HTR-8/SVneo (cell line): ENCODE data around the gene CARMIL3.
"Not testable (repeated sequence)": the region's sequence is repeated elsewhere in the genome, so short reads cannot be mapped to it uniquely, and the experiment has no call there.

ENCODE experiments used
- DNase-seq: peaks from one replicate; pipeline ENCODE4 v3.0.0; 2011; ENCODE audit warnings: low spot score, mixed read lengths; ENCODE audit not compliant: insufficient read length
- FAIRE-seq: peaks from 2 replicates; lab custom pipeline; 2011; peaks lifted over from hg19 to GRCh38; lab: Jason Lieb, UNC

The CARMIL3 gene

DNA sequence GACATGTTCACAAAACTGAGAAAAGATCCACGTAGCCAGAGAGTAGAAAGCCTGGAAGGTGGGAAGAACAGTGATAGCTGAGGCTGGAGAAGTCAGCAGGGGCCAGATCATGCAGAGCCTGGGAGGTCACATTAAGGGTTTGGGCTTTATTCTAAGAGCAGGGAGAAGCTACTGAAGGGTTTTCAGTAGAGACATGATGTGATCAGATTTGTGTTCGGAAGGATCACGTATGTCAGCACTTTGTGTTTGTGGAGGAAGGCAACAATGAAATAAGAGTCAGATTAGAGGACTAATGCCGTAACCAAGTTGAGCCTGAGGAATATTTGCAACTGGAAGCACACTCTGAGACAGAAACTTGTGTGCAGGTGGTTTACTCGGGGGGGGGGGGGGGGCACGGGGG, 38.1 kb downstream of the CARMIL3 start:
- DNase-seq (no peak), FAIRE-seq (no peak)

DNA sequence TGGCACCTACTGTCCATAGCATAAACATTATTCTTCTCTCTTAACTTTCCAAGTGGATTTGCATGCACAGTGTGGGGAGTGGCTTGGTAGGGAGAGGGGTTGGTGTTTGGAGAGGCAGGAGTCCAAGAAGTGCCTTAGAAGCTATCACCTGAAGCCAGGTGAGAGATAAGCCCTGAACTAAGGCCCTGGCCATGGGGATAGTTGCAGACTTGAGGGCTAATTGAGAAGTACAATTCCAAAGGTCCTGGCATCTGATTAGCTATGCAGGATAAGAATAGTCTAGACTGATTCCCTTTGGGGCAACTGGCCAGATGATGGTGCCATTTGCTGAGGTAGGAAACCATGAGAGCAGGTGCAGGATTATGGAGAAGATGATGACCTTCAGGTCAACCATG, 40.3 kb downstream of the CARMIL3 start:
- DNase-seq (no peak), FAIRE-seq (no peak)

DNA sequence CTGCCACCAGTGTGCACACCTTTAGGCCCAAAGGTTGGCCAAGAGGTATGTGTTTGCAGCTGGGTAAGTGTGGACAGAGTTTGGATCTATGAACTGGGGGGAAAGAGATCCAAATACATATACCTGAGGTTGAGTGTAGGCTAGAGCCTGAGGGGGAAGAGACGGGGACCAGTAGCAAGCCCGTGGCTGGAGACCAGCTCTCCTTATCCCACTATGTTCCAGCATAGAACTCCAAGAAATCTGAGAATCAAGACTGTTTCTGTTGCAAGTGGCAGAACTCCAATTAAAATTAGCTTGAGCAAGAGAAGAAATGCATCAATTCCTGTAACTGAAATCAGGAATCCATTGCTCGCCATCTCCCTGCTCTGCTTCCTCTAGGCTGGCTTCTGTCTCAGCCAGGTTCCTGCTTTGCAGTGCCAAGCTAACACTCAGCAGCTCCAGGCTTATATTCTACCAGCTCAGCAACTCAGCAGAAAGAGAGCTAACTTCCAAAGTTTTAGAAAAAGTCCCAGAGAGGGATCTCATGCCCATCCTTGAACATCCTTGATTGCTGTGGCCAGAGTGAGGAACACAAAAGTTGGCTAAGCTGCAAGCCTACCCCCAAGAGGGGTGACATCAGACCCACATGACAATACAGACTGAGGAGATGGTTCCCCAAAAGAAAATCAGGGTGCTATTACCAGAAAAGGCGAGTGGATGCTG, 40.8 kb downstream of the CARMIL3 start:
- FAIRE-seq (no peak), DNase-seq (no peak)

DNA sequence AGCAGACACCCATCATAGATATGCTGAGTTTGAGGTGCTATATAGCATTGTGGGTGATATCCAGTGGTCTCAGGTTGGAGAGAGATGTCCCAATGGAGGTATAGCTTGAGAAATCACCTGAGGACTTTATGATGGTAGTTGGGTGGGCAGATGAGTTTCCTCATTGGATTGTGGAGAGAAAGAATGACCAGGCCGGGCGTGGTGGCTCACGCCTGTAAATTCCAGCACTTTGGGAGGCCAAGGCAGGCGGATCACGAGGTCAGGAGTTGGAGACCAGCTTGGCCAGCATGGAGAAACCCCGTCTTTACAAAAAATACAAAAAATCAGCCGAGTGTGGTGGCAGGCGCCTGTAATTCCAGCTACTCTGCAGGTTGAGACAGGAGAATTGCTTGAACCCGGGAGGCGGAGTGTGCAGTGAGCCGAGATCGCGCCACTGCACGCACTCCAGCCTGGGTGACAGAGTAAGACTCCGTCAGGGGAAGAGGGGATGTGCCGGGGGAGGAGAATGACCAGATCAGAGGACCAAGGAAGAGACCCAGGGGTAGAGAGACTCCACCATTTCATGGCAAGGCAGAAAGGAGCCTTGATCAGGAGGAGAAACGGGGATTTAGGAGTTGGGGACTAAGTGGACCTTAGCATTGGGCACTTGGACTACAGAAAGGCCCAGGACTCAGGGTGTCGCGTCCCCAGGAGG, 41.5 kb downstream of the CARMIL3 start:
- no peak for FAIRE-seq
- DNase-seq, result no peak

DNA sequence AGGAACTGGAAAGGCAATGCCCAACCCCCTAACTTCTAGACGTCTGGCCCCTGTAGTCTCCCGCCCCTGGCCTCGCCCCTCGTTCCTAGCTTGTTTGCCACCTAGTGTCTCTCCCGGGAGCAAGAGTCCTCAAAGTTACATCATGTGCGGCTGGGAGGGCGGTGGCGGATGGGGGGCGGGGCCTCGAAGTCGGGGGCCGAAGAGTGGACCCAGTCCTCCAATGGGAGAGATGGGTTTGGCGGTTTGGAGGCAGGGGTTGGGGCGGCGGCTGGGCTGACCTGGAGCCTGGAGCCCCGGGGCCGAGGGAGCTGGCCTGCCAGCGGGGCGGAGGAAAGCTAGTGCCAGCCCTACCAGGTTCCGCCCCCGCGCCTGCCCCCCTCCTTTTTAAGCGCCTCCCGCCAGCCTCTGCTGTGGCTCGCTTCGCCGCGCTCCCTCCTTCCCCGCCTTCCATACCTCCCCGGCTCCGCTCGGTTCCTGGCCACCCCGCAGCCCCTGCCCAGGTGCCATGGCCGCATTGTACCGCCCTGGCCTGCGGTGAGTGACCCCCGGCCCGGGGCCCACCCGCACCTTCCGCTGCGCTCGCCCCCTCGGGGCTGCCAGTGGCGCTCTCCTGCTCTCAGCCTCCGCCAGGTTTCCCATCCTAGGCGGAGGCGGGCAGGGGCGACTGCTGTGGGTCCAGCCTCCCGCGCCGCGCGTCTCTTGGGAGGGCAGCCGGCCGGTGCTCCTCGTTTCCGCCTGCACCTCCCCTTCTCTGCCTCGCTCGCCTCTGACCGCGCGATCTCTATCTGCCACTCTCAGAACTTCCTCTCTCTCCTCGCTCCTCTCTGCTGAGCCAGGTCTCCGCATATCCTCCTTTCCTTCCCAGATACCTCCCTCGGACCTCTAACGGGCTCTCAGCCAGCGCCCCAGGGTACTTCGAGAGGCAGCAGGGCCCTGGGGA, 42.4 kb downstream of the CARMIL3 start, which contains the start of gene PCK2:
Gene PCK2, plus strand, starts transcription at position 411 of the 940 bp plus-strand sequence. Its CDS starts 95 bp downstream, at position 506.
- DNase-seq (peak; percentile 89), FAIRE-seq (no peak)

DNA sequence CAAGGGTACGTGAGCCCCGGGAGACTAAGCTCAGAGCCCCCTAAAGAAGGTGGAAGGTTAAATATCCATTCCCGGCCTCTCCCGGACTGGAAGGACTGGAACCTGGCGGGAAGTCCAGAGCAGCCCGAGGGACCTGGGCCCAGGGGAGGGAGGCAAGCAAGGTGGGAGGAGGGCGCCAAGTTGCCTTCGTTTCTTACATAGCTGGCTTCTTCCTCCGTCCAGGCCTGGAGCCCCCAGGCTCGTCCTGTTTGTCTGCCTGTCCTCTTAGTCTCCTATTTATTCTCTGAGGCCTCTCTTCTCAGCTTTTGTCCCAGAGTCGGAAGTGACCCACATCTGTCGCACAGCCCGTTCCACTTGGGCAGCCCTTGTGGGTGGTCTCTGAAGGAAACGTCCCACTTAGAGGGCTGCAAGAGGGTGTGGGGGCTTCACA, 43.0 kb downstream of the CARMIL3 start:
- DNase-seq (no peak), FAIRE-seq (no peak)

DNA sequence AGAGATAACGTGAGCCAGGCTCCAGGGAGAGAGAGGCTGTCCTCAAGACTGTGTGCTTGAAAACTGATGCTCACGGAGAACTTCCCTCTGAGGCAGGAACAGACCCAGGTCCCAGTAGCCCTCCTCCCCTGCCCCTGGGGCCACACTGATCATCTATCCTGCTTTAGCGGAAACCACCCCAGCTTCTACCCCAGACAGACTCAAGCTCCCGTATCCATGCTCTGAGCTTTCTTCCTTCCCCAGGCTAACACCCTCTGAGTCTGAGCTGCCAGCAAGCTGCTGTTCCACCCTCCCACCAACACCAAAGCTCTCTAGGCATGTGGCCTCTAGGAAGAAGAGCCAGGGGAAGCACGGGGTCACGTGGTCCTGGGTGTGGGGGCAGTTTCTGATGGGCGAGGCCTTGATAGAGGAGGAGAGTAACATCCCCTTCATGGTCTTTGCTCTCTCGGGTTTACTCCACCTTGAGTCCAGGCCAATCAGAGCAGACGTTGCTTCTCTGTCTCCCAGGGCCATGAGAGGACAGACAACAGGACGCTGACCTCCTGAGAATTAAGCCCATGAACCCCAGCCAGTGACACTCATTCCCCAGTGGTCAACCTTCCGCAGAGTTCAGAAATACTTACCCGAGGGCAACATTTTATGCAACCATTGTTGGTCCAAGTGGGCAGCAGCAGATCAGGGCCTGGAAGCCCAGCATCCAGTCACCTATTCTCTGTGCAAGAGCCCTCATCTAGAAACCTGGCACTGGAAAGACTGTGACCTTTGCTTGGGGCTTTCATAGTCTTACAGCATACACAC, 43.7 kb downstream of the CARMIL3 start:
- DNase-seq, result no peak
- no peak for FAIRE-seq

DNA sequence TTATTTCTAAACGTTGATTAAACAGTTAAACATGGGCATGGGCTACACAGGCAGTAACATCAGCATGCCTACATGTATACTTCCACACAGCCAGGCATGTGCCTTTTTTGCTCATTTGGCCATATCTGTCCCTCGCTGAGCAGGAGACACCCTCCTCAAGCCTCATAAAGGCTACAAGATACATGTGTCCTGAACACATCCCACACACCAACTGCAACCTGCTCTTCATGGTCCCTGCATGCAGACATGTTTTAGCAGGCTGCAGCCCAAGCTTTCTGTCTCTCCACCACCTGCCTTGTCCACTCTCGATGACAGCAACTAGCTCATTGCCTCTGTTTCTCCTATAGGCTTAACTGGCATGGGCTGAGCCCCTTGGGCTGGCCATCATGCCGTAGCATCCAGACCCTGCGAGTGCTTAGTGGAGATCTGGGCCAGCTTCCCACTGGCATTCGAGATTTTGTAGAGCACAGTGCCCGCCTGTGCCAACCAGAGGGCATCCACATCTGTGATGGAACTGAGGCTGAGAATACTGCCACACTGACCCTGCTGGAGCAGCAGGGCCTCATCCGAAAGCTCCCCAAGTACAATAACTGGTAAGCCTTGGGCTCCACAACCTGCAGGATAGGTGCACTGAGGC, 44.9 kb downstream of the CARMIL3 start:
- DNase-seq, result no peak
- FAIRE-seq, result no peak

DNA sequence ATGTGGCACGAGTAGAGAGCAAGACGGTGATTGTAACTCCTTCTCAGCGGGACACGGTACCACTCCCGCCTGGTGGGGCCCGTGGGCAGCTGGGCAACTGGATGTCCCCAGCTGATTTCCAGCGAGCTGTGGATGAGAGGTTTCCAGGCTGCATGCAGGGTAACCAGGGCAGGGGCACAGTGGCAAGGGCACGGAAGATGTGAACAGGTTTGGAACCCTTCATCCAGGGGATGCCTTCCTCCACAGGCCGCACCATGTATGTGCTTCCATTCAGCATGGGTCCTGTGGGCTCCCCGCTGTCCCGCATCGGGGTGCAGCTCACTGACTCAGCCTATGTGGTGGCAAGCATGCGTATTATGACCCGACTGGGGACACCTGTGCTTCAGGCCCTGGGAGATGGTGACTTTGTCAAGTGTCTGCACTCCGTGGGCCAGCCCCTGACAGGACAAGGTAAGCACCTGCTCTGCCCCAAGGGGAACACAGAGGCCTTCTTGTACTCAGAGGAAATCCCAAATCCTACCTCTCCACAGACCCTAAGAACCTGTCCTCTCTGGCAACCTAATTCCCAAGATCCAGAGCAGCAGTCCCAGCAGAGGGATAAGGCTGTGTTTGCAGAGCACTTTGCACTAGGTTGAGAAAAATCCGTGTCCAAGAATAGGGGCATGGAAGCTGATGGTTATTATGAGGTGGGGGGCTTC, 46.6 kb downstream of the CARMIL3 start:
- FAIRE-seq (no peak), DNase-seq (no peak)

DNA sequence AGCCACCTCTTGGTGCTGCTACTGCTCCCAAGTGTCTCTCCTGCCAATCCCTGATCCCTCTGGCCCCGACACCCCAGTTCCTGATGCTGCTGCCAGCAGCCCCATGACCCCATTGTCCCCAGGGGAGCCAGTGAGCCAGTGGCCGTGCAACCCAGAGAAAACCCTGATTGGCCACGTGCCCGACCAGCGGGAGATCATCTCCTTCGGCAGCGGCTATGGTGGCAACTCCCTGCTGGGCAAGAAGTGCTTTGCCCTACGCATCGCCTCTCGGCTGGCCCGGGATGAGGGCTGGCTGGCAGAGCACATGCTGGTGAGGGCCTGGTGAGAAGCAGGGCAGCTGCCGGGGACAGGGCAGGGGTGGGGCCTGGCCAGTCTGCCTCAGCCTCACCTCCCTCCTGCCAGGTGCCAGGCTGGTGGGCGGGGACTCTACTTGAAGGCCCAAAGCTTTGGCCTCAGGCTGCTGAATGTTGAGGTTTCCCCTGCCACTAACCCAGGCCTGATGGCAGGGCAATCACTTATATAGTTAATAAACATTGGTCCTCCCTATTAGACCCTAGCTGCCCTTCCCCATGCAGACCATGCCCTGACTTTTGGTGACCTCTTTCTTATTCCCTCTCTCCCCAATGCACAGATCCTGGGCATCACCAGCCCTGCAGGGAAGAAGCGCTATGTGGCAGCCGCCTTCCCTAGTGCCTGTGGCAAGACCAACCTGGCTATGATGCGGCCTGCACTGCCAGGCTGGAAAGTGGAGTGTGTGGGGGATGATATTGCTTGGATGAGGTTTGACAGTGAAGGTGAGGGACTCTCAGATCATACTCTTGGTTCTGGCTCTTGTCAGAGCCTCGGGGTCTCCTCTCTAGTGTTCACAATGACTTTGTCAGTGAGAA, 47.4 kb downstream of the CARMIL3 start:
- FAIRE-seq (no peak), DNase-seq (no peak)

DNA sequence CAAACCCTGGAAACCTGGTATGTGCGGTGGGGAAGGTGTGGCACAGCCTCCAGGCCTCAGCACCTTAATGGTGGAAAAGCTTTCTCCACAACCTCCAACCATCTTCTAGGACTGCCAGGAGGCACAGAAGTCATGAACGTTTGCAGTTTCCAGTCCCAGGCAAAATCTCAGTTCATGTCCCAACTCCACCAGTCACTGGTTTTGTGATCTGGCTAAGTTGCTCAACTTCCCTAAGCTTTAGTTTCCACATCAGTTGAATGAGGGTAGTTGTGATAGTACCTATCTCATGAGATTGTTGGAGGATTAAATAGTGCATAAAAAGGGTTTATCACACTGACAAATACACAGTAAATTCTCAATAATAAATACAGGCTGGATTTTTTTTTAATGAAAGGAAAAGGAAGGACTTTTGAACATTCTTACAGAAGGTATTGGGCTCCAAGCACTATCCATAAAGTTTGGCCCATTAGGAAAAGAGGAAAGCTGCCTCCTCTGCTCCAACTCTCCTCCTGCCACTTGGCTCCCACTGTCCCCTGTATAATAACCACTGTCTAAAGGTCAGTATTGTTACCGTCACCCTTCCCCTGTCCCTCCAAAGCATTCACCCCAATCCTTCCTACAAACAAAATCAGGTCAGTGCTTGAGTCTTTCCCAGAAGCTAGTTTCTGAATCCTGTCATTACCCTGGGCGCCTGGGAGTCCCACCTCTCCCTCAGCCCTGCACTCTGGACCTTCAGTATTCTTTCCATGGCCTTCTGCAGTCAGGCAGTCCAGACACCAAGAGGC, 48.6 kb downstream of the CARMIL3 start:
- no peak for FAIRE-seq
- no peak for DNase-seq

DNA sequence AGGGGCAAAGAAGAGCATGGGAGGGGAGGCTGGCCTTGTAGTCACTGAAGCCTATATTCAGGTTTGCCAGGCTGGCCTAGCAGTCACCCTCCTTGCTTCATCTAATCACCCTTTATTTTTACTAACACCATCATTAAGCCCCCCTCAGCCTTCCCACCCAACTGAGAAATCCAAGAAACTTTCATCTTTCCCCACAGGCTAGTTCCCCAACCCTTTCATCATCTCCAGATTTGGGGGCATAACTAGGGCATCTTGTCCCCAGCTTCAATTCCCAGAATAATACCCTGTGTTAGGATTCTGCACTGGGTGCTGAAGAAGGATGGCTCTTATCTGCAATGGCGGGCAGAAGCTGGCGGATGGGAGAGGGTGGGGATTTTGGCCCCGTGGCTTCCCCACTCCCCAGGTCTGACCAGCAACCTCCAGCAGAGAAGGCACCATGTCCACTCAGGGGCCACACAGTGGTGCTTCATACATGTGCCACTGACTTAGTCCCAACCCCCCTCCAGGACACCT, 49.2 kb downstream of the CARMIL3 start:
- no peak for DNase-seq

DNA sequence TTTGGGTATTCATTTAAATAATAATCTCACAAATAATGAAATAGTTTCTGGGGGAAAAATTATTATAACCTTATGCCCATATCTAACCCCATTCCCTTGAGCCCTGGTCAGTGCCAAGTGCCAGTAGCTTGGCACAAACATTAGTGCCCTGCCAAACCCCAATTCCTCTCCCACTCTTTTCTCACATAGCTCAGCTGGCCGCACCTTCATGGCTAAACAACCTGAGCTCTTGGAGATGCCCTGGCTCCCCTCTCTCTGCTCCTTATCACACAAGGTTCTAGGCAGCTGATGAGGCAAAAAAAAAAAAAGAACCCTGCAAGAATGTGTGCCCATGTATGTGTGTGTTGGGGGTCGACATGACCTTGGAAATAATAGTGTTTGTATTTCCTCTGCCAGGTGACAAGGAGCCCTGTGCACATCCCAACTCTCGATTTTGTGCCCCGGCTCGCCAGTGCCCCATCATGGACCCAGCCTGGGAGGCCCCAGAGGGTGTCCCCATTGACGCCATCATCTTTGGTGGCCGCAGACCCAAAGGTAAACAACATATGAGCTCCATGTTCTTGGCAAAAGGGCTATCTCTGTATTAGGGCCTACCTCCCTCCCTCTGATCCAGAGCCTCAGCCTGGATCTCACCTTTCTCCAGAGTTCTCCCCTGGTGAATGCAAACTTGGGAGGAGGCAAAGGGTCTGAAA, 50.7 kb downstream of the CARMIL3 start:
- FAIRE-seq (no peak), DNase-seq (no peak)

More for the DNA sequence above, 49.2 kb downstream of the CARMIL3 start:
- no peak for FAIRE-seq

DNA sequence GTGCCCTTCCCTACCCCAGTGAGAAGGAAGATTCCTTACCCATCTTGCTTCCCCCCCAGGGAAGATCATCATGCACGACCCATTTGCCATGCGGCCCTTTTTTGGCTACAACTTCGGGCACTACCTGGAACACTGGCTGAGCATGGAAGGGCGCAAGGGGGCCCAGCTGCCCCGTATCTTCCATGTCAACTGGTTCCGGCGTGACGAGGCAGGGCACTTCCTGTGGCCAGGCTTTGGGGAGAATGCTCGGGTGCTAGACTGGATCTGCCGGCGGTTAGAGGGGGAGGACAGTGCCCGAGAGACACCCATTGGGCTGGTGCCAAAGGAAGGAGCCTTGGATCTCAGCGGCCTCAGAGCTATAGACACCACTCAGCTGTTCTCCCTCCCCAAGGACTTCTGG, 51.6 kb downstream of the CARMIL3 start:
- DNase-seq (no peak), FAIRE-seq (no peak)

DNA sequence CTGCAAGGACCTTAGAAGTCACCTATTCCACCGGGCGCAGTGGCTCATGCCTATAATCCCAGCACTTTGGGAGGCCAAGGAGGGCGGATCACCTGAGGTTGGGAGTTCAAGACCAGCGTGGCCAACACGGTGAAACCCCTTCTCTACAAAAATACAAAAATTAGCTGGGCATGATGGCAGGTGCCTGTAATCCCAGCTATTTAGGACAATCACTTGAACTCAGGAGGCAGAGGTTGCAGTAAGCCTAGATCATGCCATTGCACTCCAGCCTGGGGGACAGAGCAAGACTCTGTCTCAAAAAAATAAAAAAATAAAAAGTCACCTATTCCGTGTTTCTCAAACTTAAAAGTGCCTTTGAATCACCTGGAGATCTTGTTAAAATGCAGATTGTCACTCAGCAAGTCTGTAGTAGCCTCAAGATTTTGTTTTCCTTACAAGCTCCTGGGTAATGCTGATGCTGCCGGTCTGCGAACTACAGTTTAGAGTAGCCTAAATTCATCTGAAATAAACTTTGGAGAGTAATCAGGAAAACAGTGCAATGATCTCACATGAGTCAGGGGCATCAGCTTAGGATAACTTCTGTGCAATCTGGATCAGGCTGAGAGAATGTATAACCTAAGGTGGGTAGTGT, 53.9 kb downstream of the CARMIL3 start:
- DNase-seq, FAIRE-seq: not testable (repeated sequence)
